ENCODE data around the gene TIGD6. TPM values are rescaled to one million over a fixed set of nuclear protein-coding genes. Genes with fewer than 3 reads are reported as not detected.

The TIGD6 gene
- total RNA-seq, 2 experiments from 2014 or later, result 2.6 to 3.4 TPM

- Mint-ChIP-seq H3K27ac (no peak overlapping the region), H3K36me3 (peaks cover 14% of the 10 kb centered on the region), H3K4me3 (no peak overlapping the region), H3K4me1 (no peaks in the 10 kb centered on the region), H3K27me3 (no peaks in the 10 kb centered on the region), H3K9me3 (no peaks in the 10 kb centered on the region)
- DNase-seq (no peak), ATAC-seq (ENCODE audit: low read depth) (no peak)
- POLR2A ChIA-PET, result no interaction called here
Measured at GRCh38 chr5:149982505-149982904, 17.9 kb downstream of the TIGD6 start.

GRCh38 chr5:149981206-149981605 lies 19.2 kb downstream of the TIGD6 start:
- ATAC-seq (ENCODE audit: low read depth) (no peak), DNase-seq (no peak)
- Mint-ChIP-seq H3K27me3 (no peaks in the 10 kb centered on the region), H3K36me3 (peaks cover 14% of the 10 kb centered on the region), H3K27ac (no peak overlapping the region), H3K4me3 (no peak overlapping the region), H3K4me1 (no peaks in the 10 kb centered on the region), H3K9me3 (no peaks in the 10 kb centered on the region)
- POLR2A ChIA-PET, result no interaction called here

GRCh38 chr5:149979896-149980295 lies 20.6 kb downstream of the TIGD6 start:
- Mint-ChIP-seq H3K36me3 (peaks cover 16% of the 10 kb centered on the region), H3K9me3 (no peaks in the 10 kb centered on the region), H3K27ac (no peak overlapping the region), H3K27me3 (no peaks in the 10 kb centered on the region), H3K4me3 (no peak overlapping the region), H3K4me1 (peaks cover 2% of the 10 kb centered on the region)
- POLR2A ChIA-PET, result no interaction called here
- ATAC-seq (ENCODE audit: low read depth) (no peak), DNase-seq (no peak)

DNA sequence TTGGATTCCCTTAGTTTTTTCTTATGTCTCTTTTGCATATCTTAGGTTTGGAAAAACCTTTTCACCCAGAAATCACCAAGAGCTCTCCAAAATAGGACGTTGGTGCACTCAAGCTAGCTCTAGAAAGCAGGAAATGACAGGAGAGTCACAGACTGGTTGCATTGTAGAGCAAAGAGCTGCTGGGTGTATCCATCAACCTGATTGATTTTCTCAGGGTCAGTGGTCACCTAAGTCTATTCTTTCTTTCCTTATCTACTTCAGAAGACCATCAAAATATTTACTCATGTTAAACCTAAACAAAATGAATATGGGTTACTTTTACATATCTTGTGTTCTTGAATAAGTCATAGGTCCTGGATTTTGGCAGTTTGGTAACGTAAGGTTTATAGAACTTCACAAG lies 25.0 kb downstream of the TIGD6 start:
- H3K36me3 Mint-ChIP-seq, result peaks cover 19% of the 10 kb centered on the region
- H3K4me3 Mint-ChIP-seq, result no peak overlapping the region

GRCh38 chr5:149969181-149969930 lies 31.1 kb downstream of the TIGD6 start:
- POLR2A ChIA-PET, result no interaction called here
- no peak for ATAC-seq (ENCODE audit: low read depth)
- Mint-ChIP-seq H3K36me3 (peaks cover 10% of the 10 kb centered on the region), H3K4me1 (peaks cover 2% of the 10 kb centered on the region), H3K27me3 (no peaks in the 10 kb centered on the region), H3K27ac (no peak overlapping the region), H3K9me3 (no peaks in the 10 kb centered on the region), H3K4me3 (no peak overlapping the region)
- DNase-seq, result no peak

More for the DNA sequence above, 25.0 kb downstream of the TIGD6 start:
- Mint-ChIP-seq H3K4me1 (peaks cover 2% of the 10 kb centered on the region), H3K27ac (no peak overlapping the region), H3K9me3 (no peaks in the 10 kb centered on the region), H3K27me3 (no peaks in the 10 kb centered on the region)
- ATAC-seq (ENCODE audit: low read depth) (no peak), DNase-seq (no peak)
- POLR2A ChIA-PET, result no interaction called here

DNA sequence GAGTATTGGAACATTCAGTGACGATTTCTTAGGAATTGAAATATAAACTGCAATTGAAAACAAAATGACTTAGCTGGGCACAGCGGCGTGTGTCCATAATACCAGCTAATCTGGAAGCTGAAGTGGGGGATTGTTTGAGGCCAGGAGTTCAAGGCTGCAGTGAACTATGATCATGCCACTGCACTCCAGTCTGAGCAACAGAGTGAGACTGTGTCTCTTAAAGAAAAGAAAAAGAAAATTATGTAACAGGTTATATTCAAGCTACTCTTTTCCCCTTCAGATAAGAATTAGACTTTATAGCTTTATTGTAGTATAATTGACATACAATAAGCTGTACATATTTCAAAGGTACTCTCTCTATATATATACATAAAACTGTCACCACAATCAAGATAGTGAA lies 33.5 kb downstream of the TIGD6 start:
- Mint-ChIP-seq H3K27ac (no peak overlapping the region), H3K4me3 (no peak overlapping the region), H3K36me3 (peaks cover 14% of the 10 kb centered on the region), H3K27me3 (no peaks in the 10 kb centered on the region), H3K9me3 (no peaks in the 10 kb centered on the region), H3K4me1 (peaks cover 13% of the 10 kb centered on the region)
- POLR2A ChIA-PET, result no interaction called here
- DNase-seq, result no peak
- no peak for ATAC-seq (ENCODE audit: low read depth)

DNA sequence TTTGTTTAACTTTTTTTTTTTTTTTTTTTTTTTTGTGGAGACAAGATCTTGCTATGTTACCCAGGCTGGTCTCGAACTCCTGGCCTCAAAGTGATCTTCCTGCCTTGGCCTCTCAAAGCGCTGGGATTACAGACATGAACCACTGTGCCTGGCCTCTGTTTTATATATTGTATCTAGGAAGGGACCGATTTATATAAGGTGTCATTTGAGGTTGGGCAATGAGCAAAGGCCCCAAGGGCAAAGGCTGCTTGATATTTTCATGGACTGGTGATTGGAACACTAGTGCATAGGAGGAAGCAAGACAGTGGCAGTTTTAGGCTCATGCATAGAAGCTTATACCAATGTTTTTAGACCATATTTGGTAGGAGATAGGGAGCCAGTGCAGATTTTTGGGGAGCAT lies 36.7 kb downstream of the TIGD6 start:
- no peak for DNase-seq
- no peaks in the 10 kb centered on the region for H3K9me3 Mint-ChIP-seq
- H3K4me3 Mint-ChIP-seq, result no peak overlapping the region
- POLR2A ChIA-PET, result no interaction called here
- H3K27me3 Mint-ChIP-seq, result no peaks in the 10 kb centered on the region
- ATAC-seq (ENCODE audit: low read depth), result no peak
- peaks cover 31% of the 10 kb centered on the region for H3K4me1 Mint-ChIP-seq
- H3K27ac Mint-ChIP-seq, result no peak overlapping the region
- peaks cover 10% of the 10 kb centered on the region for H3K36me3 Mint-ChIP-seq

- H3K36me3 Mint-ChIP-seq, result peaks cover 10% of the 10 kb centered on the region
- no peak for DNase-seq
- H3K4me1 Mint-ChIP-seq, result peaks cover 31% of the 10 kb centered on the region
- no peaks in the 10 kb centered on the region for H3K9me3 Mint-ChIP-seq
- no peak for ATAC-seq (ENCODE audit: low read depth)
- H3K27ac Mint-ChIP-seq, result no peak overlapping the region
- H3K4me3 Mint-ChIP-seq, result no peak overlapping the region
- POLR2A ChIA-PET, result interaction anchor here (0.7 to 1.3 kb wide), 4 partner anchors 28 to 419 kb away, joined by 3 to 5 read pairs (median 4); partner anchors contain the start of genes HMGXB3 and TIGD6
- H3K27me3 Mint-ChIP-seq, result no peaks in the 10 kb centered on the region
Measured at GRCh38 chr5:149962601-149963300, 37.7 kb downstream of the TIGD6 start.

GRCh38 chr5:149961957-149962409 lies 38.5 kb downstream of the TIGD6 start:
- POLR2A ChIA-PET, result interaction anchor here (0.7 to 1.3 kb wide), 6 partner anchors 28 to 418 kb away, joined by 3 to 5 read pairs (median 4); partner anchors contain the start of genes HMGXB3 and TIGD6
- no peak overlapping the region for H3K27ac Mint-ChIP-seq
- no peaks in the 10 kb centered on the region for H3K9me3 Mint-ChIP-seq
- H3K27me3 Mint-ChIP-seq, result no peaks in the 10 kb centered on the region
- peaks cover 10% of the 10 kb centered on the region for H3K36me3 Mint-ChIP-seq
- H3K4me1 Mint-ChIP-seq, result peaks cover 31% of the 10 kb centered on the region
- ATAC-seq (ENCODE audit: low read depth) (no peak), DNase-seq (no peak)
- peak overlapping the region; percentile 94 for H3K4me3 Mint-ChIP-seq

GRCh38 chr5:149961186-149961685 lies 39.2 kb downstream of the TIGD6 start:
- no peak for ATAC-seq (ENCODE audit: low read depth)
- DNase-seq, result no peak
- Mint-ChIP-seq H3K4me1 (peaks cover 31% of the 10 kb centered on the region), H3K4me3 (peak overlapping the region; percentile 94), H3K36me3 (peaks cover 10% of the 10 kb centered on the region), H3K27me3 (no peaks in the 10 kb centered on the region), H3K27ac (peak overlapping the region; percentile 72), H3K9me3 (no peaks in the 10 kb centered on the region)
- POLR2A ChIA-PET, result interaction anchor here (0.6 to 0.8 kb wide), 3 partner anchors 39 to 100 kb away, joined by 3 to 4 read pairs (median 3); partner anchors contain the start of genes HMGXB3 and TIGD6

- Mint-ChIP-seq H3K4me3 (peak within 1 kb of the TSS; percentile 94), H3K36me3 (peaks cover 10% of the 10 kb centered on the region), H3K9me3 (no peaks in the 10 kb centered on the region), H3K27me3 (no peaks in the 10 kb centered on the region), H3K4me1 (peaks cover 31% of the 10 kb centered on the region), H3K27ac (peak within 1 kb of the TSS; percentile 93)
- POLR2A ChIA-PET, result interaction anchor here (0.5 to 1.4 kb wide), 8 partner anchors 14 to 455 kb away, joined by 3 to 7 read pairs (median 3); partner anchors contain the start of genes HMGXB3 and TIGD6
- ATAC-seq (ENCODE audit: low read depth) (peak; percentile 99), DNase-seq (peak; percentile 90)
Measured at GRCh38 chr5:149960272-149961185, 39.9 kb downstream of the TIGD6 start, which contains the start of gene SLC26A2. Gene SLC26A2 (plus strand): TSS chr5:149960758. CDS start chr5:149977653, 16,895 bp downstream.

- peak overlapping the region; percentile 93 for H3K27ac Mint-ChIP-seq
- H3K9me3 Mint-ChIP-seq, result no peaks in the 10 kb centered on the region
- H3K4me1 Mint-ChIP-seq, result peaks cover 31% of the 10 kb centered on the region
- DNase-seq (peak; percentile 32), ATAC-seq (ENCODE audit: low read depth) (no peak)
- no peaks in the 10 kb centered on the region for H3K27me3 Mint-ChIP-seq
- peaks cover 9% of the 10 kb centered on the region for H3K36me3 Mint-ChIP-seq
- POLR2A ChIA-PET, result interaction anchor here (0.6 to 1.4 kb wide), 7 partner anchors 13 to 456 kb away, joined by 3 to 7 read pairs (median 4); partner anchors contain the start of genes HMGXB3 and TIGD6
- peak overlapping the region; percentile 94 for H3K4me3 Mint-ChIP-seq
Measured at GRCh38 chr5:149959406-149960236, 40.8 kb downstream of the TIGD6 start.

Data from activated naive CD8-positive, alpha-beta T cell treated with anti-CD3 and anti-CD28 coated beads, Interleukin-2, amount 10 ng/mL, durations not matched to agents 7 days and 5 days (primary cell).